ENCODE data around the gene ROR1.

ROR1 gene

GRCh38 chr1:63747445-63747844, 26.4 kb upstream of the ROR1 start:
- no peak overlapping the region for H3K9ac ChIP-seq (ENCODE audit: low read depth, low read length)
- H3K36me3 ChIP-seq (ENCODE audit: insufficient read depth, low read length): no peaks in the 10 kb centered on the region
- H3K4me1 ChIP-seq (ENCODE audit: insufficient read depth, low read length): peaks cover 13% of the 10 kb centered on the region
- H3K9me3 ChIP-seq (ENCODE audit: control insufficient read depth, insufficient read depth, low read length): no peaks in the 10 kb centered on the region

GRCh38 chr1:63748046-63748580, 25.7 kb upstream of the ROR1 start:
- Histone ChIP-seq H3K4me1 (ENCODE audit: insufficient read depth, low read length) (peaks cover 13% of the 10 kb centered on the region), H3K36me3 (ENCODE audit: insufficient read depth, low read length) (no peaks in the 10 kb centered on the region), H3K9me3 (ENCODE audit: control insufficient read depth, insufficient read depth, low read length) (no peaks in the 10 kb centered on the region), H3K9ac (ENCODE audit: low read depth, low read length) (no peak overlapping the region)

GRCh38 chr1:63748641-63749040, 25.2 kb upstream of the ROR1 start:
- Histone ChIP-seq H3K9ac (ENCODE audit: low read depth, low read length) (no peak overlapping the region), H3K4me1 (ENCODE audit: insufficient read depth, low read length) (peaks cover 13% of the 10 kb centered on the region), H3K9me3 (ENCODE audit: control insufficient read depth, insufficient read depth, low read length) (no peaks in the 10 kb centered on the region), H3K36me3 (ENCODE audit: insufficient read depth, low read length) (no peaks in the 10 kb centered on the region)

GRCh38 chr1:63750721-63751120, 23.1 kb upstream of the ROR1 start:
- Histone ChIP-seq H3K36me3 (ENCODE audit: insufficient read depth, low read length) (no peaks in the 10 kb centered on the region), H3K9ac (ENCODE audit: low read depth, low read length) (no peak overlapping the region), H3K4me1 (ENCODE audit: insufficient read depth, low read length) (peaks cover 10% of the 10 kb centered on the region), H3K9me3 (ENCODE audit: control insufficient read depth, insufficient read depth, low read length) (no peaks in the 10 kb centered on the region)

- H3K9ac ChIP-seq (ENCODE audit: low read depth, low read length): no peak overlapping the region
- H3K9me3 ChIP-seq (ENCODE audit: control insufficient read depth, insufficient read depth, low read length): no peaks in the 10 kb centered on the region
- H3K36me3 ChIP-seq (ENCODE audit: insufficient read depth, low read length): no peaks in the 10 kb centered on the region
- H3K4me1 ChIP-seq (ENCODE audit: insufficient read depth, low read length): peaks cover 4% of the 10 kb centered on the region; the same call in 1 of the 2 replicates
Observed at GRCh38 chr1:63752176-63752575, 21.6 kb upstream of the ROR1 start.

- Histone ChIP-seq H3K9me3 (ENCODE audit: control insufficient read depth, insufficient read depth, low read length) (no peaks in the 10 kb centered on the region), H3K4me1 (ENCODE audit: insufficient read depth, low read length) (peaks cover 4% of the 10 kb centered on the region; the same call in 1 of the 2 replicates), H3K36me3 (ENCODE audit: insufficient read depth, low read length) (no peaks in the 10 kb centered on the region), H3K9ac (ENCODE audit: low read depth, low read length) (no peak overlapping the region)
Observed at GRCh38 chr1:63753591-63753990, 20.2 kb upstream of the ROR1 start.

- Histone ChIP-seq H3K36me3 (ENCODE audit: insufficient read depth, low read length) (no peaks in the 10 kb centered on the region), H3K9me3 (ENCODE audit: control insufficient read depth, insufficient read depth, low read length) (no peaks in the 10 kb centered on the region), H3K4me1 (ENCODE audit: insufficient read depth, low read length) (peaks cover 4% of the 10 kb centered on the region; the same call in 1 of the 2 replicates), H3K9ac (ENCODE audit: low read depth, low read length) (no peak overlapping the region)
Observed at GRCh38 chr1:63756839-63757238, 17.0 kb upstream of the ROR1 start.

- Histone ChIP-seq H3K9ac (ENCODE audit: low read depth, low read length) (no peak overlapping the region), H3K36me3 (ENCODE audit: insufficient read depth, low read length) (no peaks in the 10 kb centered on the region), H3K4me1 (ENCODE audit: insufficient read depth, low read length) (peaks cover 4% of the 10 kb centered on the region; the same call in 1 of the 2 replicates), H3K9me3 (ENCODE audit: control insufficient read depth, insufficient read depth, low read length) (no peaks in the 10 kb centered on the region)
Observed at GRCh38 chr1:63757334-63757733, 16.5 kb upstream of the ROR1 start.

- Histone ChIP-seq H3K36me3 (ENCODE audit: insufficient read depth, low read length) (no peaks in the 10 kb centered on the region), H3K4me1 (ENCODE audit: insufficient read depth, low read length) (peaks cover 4% of the 10 kb centered on the region; the same call in 1 of the 2 replicates), H3K9me3 (ENCODE audit: control insufficient read depth, insufficient read depth, low read length) (no peaks in the 10 kb centered on the region), H3K9ac (ENCODE audit: low read depth, low read length) (no peak overlapping the region)
Observed at GRCh38 chr1:63758791-63759190, 15.0 kb upstream of the ROR1 start.

- no peaks in the 10 kb centered on the region for H3K9me3 ChIP-seq (ENCODE audit: control insufficient read depth, insufficient read depth, low read length)
- peaks cover 4% of the 10 kb centered on the region; the same call in 1 of the 2 replicates for H3K4me1 ChIP-seq (ENCODE audit: insufficient read depth, low read length)
- H3K36me3 ChIP-seq (ENCODE audit: insufficient read depth, low read length): no peaks in the 10 kb centered on the region
- H3K9ac ChIP-seq (ENCODE audit: low read depth, low read length): no peak overlapping the region
Observed at GRCh38 chr1:63759778-63760177, 14.0 kb upstream of the ROR1 start.

- Histone ChIP-seq H3K4me1 (ENCODE audit: insufficient read depth, low read length) (peaks cover 17% of the 10 kb centered on the region), H3K9me3 (ENCODE audit: control insufficient read depth, insufficient read depth, low read length) (no peaks in the 10 kb centered on the region), H3K36me3 (ENCODE audit: insufficient read depth, low read length) (no peaks in the 10 kb centered on the region), H3K9ac (ENCODE audit: low read depth, low read length) (no peak overlapping the region)
Observed at GRCh38 chr1:63770381-63770780, 3.4 kb upstream of the ROR1 start.

GRCh38 chr1:63772201-63772600, 1.6 kb upstream of the ROR1 start:
- no peak overlapping the region for H3K9ac ChIP-seq (ENCODE audit: low read depth, low read length)
- peaks cover 30% of the 10 kb centered on the region for H3K4me1 ChIP-seq (ENCODE audit: insufficient read depth, low read length)
- H3K9me3 ChIP-seq (ENCODE audit: control insufficient read depth, insufficient read depth, low read length): no peaks in the 10 kb centered on the region
- no peaks in the 10 kb centered on the region for H3K36me3 ChIP-seq (ENCODE audit: insufficient read depth, low read length)

- Histone ChIP-seq H3K4me1 (ENCODE audit: insufficient read depth, low read length) (peaks cover 33% of the 10 kb centered on the region), H3K36me3 (ENCODE audit: insufficient read depth, low read length) (no peaks in the 10 kb centered on the region), H3K9ac (ENCODE audit: low read depth, low read length) (peak overlapping the region; percentile 76), H3K9me3 (ENCODE audit: control insufficient read depth, insufficient read depth, low read length) (no peaks in the 10 kb centered on the region)
Observed at GRCh38 chr1:63772876-63773275, 941 bp upstream of the ROR1 start.

GRCh38 chr1:63773496-63773814, 362 bp upstream of the ROR1 start:
- peaks cover 39% of the 10 kb centered on the region for H3K4me1 ChIP-seq (ENCODE audit: insufficient read depth, low read length)
- no peaks in the 10 kb centered on the region for H3K9me3 ChIP-seq (ENCODE audit: control insufficient read depth, insufficient read depth, low read length)
- peak overlapping the region; percentile 76 for H3K9ac ChIP-seq (ENCODE audit: low read depth, low read length)
- H3K36me3 ChIP-seq (ENCODE audit: insufficient read depth, low read length): no peaks in the 10 kb centered on the region

GRCh38 chr1:63774617-63775417, 1.0 kb downstream of the ROR1 start:
- no peaks in the 10 kb centered on the region for H3K36me3 ChIP-seq (ENCODE audit: insufficient read depth, low read length)
- peak overlapping the region; percentile 76 for H3K9ac ChIP-seq (ENCODE audit: low read depth, low read length)
- peaks cover 52% of the 10 kb centered on the region for H3K4me1 ChIP-seq (ENCODE audit: insufficient read depth, low read length)
- H3K9me3 ChIP-seq (ENCODE audit: control insufficient read depth, insufficient read depth, low read length): no peaks in the 10 kb centered on the region

Data from ES-I3 (cell line).